Measurements from ENCODE around the gene KCNB1.
"Not testable (repeated sequence)": the region's sequence is repeated elsewhere in the genome, so short reads cannot be mapped to it uniquely, and the experiment has no call there.

Gene KCNB1

GRCh38 chr20:49435639-49436038 is 46.8 kb downstream of the KCNB1 start:
- DNase-seq (ENCODE audit: low read depth): no peak

DNA sequence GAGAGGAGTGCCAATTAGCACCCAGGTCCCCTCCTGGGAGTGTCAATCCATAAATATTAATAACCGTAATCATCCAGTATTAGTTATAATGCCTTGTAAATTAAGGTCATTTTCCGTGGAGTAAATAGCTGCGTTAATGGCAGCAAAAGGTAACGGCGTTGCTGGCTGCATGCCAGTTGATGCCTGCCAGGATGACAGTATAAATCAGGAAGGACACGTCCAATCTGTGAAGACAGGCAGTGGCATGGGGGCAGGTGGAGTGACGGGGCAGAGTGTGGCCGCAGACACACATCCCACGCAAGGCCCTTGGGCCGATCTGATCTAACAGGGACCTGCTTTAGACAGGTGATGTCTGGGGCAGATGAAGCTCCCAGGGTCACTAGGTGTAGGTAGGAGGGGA is 49.1 kb downstream of the KCNB1 start:
- DNase-seq (ENCODE audit: low read depth): no peak

DNA sequence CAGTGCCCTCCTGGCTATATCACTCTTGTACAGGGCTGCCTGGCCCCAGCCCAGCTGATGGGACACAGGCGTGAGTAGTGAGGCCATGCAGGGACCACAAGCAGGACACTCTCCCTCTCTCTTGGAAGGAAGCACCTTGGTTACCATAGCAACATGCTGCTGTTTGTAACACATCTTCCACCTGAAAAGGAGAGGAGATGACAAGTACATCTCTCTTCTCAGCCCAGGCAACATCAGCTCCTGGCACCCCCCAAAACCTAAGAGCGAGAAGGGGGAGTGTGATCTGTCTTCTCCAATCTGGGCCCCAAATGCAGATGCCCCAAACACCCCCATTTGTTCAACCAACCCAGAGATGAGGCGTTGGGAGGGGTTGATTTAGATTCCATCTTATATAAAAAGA is 49.9 kb downstream of the KCNB1 start:
- no peak for DNase-seq (ENCODE audit: low read depth)

GRCh38 chr20:49431329-49431728 is 51.1 kb downstream of the KCNB1 start:
- DNase-seq (ENCODE audit: low read depth): no peak

DNA sequence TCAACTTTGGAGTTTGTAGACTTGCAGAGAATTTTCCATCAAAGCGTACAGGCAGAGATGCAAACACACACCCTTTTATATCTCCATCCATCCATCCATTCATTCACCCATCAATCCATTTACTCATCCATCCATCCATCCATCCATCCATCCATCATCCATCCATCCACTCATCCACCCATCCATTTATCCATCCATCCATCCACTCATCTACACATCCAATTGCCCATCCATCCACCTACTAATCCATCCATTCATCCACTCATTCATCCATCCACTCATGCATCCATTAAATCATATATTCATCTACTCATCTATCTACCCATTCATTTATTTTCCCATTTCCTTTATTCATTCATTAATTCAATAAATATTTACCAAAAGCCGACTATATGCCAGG is 52.1 kb downstream of the KCNB1 start:
- no peak for DNase-seq (ENCODE audit: low read depth)

DNA sequence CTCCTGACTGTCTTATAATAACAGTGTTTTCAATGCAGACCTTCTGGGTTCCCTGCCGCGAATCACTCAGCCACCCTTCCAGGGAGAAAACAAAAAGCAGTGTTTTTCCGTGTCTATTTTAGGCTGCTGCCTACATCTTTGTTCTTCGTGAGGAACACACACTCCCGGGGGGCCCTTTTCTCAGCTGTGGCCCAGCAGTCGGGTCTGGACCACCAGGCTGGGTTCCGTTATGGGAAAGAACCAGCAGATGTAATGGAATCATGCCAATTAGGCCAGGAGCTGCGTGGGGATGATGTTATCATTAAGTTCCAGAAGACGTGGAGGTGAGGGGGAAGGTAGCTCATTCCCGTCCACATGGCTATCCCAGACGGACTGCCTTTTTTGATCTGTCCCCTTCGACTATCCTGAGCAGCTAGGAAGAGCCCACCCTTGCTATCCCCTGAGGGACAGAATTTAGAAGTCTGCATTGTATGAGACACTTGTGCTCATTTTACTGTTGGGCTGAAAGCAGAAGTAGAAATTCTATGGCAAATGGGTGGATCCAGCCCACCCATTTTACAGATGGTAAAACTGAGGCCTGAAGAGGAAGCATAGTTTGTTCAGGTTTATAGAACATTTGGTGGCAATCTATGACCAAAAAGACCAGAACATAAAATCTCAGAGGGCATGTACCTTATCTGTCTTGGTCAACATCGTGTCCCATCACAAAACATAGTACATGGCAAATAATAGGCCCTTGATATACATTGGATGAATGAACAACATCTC is 54.5 kb downstream of the KCNB1 start:
- no peak for DNase-seq (ENCODE audit: low read depth)

DNA sequence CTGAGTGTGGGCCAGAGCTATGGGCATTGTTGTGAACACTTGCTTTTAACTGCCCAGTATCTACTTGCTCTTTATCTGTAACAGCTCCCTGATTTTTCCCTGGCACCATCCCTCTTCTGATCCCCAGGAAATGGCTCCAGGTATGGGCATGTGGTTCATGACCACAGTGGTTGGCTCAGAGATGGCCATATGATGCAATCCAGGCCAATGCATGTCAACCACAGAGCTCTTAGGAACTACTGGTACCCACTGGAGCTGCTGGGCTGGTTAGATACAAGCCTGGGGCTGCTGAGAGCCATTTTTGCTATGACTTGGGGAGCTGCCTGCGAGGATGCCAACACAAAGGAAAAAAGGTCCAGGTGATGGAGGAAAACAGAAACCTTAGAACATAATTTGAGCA is 55.6 kb downstream of the KCNB1 start:
- no peak for DNase-seq (ENCODE audit: low read depth)

DNA sequence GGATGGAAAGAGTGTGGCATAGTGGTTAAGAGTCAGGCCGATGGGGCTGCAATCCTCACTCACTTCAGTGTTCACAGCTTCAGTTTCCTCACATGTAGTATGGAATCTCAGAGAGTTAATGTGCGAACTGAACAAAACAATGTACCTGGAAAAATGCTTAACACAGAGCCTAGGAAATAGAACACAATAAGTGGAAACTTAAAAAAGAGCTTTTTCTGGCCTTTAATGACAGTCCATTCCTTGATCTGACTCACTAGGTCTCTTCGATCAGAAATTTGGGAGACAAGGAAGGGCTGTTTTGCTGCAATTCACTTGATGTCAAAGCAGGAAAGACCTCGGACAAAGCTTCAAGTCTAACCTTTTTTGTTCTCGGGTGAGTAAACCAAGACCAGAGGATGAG is 56.1 kb downstream of the KCNB1 start:
- DNase-seq (ENCODE audit: low read depth): no peak

DNA sequence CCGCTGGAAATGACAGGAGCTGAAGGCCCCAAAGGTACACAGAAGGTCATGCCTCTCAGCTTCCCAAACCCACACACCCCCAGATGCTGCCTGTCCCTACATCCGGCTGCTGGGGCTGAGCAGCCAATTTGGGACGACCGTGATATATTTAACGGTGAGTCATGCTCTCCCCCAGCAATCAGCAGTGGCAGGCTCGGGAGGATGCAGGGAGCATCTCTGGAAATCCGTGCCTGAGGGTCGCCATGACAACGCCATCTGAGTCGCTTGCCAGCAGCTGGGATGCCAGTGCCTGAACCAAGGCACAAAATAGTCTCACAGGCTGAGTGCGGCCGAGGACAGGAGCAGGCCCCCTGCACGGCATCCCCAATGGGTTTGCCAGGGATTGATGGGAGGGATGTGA is 57.9 kb downstream of the KCNB1 start:
- no peak for DNase-seq (ENCODE audit: low read depth)

- DNase-seq (ENCODE audit: low read depth): no peak
Measured at GRCh38 chr20:49422161-49422560, 60.3 kb downstream of the KCNB1 start.

DNA sequence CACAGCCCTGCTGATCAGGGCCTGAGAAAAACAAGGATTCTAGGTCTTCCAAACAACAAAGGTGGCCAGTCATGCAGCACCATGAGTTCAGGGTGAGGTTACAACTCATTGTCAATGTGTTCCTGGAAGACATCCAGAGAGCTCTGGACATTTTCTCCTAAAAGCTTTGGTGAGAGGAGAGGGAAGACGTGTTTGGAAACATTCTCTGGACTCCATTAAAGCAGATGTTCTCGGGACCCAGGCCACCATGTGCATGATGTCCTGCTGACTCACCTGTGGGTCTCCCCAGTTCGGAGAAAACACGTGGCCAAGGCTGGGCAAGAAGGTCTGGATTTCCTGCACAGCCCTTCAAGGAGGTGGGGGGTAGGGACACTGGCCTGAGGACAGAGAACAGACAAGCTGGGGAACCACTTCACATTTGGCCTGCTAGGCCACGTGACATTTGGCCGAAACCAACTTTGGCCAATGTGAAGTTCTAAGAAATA is 61.6 kb downstream of the KCNB1 start:
- no peak for DNase-seq (ENCODE audit: low read depth)

GRCh38 chr20:49420292-49420691 is 62.2 kb downstream of the KCNB1 start:
- DNase-seq (ENCODE audit: low read depth): no peak

DNA sequence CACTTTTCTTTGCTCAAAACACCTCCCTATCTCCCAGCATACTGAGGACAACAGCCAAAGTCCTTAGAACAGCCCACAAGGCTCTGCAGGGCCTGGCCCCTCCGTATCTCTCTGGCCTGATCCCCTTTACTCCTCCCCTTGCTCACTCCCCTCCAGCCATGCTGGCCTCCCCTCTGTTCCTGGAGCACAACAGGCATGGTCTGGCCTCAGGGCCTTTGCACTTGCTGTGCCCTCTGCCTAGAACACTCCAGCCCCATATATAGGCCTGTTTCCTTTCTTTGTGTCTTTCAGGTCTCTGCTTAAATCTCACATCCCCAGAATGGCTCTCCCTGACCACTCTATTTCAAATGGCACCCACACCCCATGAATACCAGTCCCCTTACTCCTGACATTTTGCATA is 62.7 kb downstream of the KCNB1 start:
- no peak for DNase-seq (ENCODE audit: low read depth)

DNA sequence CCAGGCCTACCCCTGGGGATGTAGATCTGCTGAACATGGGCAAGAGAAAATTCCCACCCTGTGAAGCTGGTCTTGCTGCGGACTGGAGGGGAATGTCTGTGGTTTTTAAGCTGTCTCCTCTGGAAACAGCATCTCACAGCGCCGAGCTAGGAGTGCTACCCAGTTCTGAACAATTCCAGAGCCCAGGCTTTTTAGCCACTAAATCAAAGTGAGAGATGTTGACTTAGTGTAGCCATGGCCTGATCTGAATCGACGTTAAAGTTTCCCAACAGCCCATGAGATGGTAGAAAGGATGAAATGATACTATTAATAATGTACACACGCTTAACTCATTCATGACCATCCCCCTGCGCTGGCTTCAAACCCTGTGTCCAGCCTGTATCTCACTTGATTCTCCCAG is 63.7 kb downstream of the KCNB1 start:
- no peak for DNase-seq (ENCODE audit: low read depth)

DNA sequence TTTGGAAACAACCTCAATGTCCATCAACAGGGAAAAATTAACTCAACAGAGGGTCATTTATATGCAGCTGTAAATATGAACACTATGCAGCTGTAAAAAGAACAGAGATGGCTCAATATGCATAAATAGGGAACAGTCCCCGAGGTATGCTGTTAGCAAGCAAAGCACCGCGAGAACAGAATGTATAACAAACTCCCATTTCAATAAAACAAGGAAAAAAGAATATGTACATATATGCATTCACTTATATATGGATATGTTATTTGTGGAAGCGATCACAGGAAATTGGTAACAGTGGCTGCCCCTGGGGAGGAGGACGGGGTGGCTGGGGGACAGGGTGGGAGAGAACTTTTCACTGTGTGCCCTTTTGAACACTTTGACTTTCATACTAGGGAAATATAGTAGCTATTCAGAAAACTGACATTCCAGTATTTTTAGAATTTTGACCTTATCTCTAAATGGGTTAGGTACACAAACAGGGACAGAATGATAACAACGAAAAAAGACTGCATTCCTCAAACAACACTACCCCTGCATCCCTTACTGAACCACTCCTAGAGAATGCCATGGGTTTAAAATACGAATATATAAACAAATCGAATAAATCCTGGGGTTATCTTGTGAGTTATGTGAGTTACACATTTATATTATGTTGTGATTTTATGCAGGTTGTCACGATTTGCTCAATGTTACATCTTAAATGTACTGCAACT is 64.5 kb downstream of the KCNB1 start:
- no peak for DNase-seq (ENCODE audit: low read depth)

GRCh38 chr20:49415668-49416044 is 66.8 kb downstream of the KCNB1 start:
- DNase-seq (ENCODE audit: low read depth): no peak

GRCh38 chr20:49415005-49415667 is 67.3 kb downstream of the KCNB1 start:
- no peak for DNase-seq (ENCODE audit: low read depth)

- no peak for DNase-seq (ENCODE audit: low read depth)
Measured at GRCh38 chr20:49413677-49414076, 68.8 kb downstream of the KCNB1 start.

- no peak for DNase-seq (ENCODE audit: low read depth)
Measured at GRCh38 chr20:49412953-49413352, 69.5 kb downstream of the KCNB1 start.

GRCh38 chr20:49412254-49412653 is 70.2 kb downstream of the KCNB1 start:
- DNase-seq (ENCODE audit: low read depth): no peak

- DNase-seq (ENCODE audit: low read depth): no peak
Measured at GRCh38 chr20:49411221-49411925, 71.1 kb downstream of the KCNB1 start.

GRCh38 chr20:49409975-49410621 is 72.4 kb downstream of the KCNB1 start:
- not testable (repeated sequence) for DNase-seq (ENCODE audit: low read depth)

Measured in stimulated activated CD8-positive, alpha-beta memory T cell treated with anti-CD3 and anti-CD28 coated beads, Interleukin-15, amount 100 ng/mL, for 1 hour (primary cell).